Gastroesophageal sphincter (tissue), 4 donors: ENCODE measurements around the gene PCBP3. TPM values are rescaled to one million over a fixed set of nuclear protein-coding genes. Genes with fewer than 3 reads are reported as not detected.
A peak's percentile ranks its signal among the peaks of the same experiment; 100 is the strongest.
"Not testable (repeated sequence)": the region's sequence is repeated elsewhere in the genome, so short reads cannot be mapped to it uniquely, and the experiment has no call there.

Experiments
- ATAC-seq: fragments of 150-250 bp; one replicate; pipeline ENCODE4 v1.9.1; 2016; ENCODE audit warnings: mild to moderate bottlenecking, moderate library complexity
- H3K27ac ChIP-seq, 4 donors: fragments of 200-600 bp; sonication (generic) in 3 of 4; 1 replicate in 3 of 4; 2 replicates in 1 of 4; pipeline ENCODE4 v1.5.1; 2016 to 2019
- H3K27me3 ChIP-seq: fragments of 200-600 bp; sonication (generic); one replicate; pipeline ENCODE4 v1.5.1; 2019
- H3K36me3 ChIP-seq, 2 donors: fragments of 200-600 bp; sonication (generic); one replicate each; pipeline ENCODE4 v1.5.1; 2019; ENCODE audit warnings: control low read depth in 1 of 2
- H3K4me1 ChIP-seq, 3 donors: fragments of 200-600 bp; sonication (generic); 1 replicate in 2 of 3; 2 replicates in 1 of 3; pipeline ENCODE4 v1.5.1; 2016 to 2019; ENCODE audit warnings: control low read depth in 2 of 3
- H3K4me3 ChIP-seq, 2 donors: fragments of 200-600 bp; sonication (generic); one replicate each; pipeline ENCODE4 v1.5.1; 2019; ENCODE audit warnings: mild to moderate bottlenecking in 1 of 2, moderate library complexity in 1 of 2
- H3K9me3 ChIP-seq, 3 donors: fragments of 200-600 bp; sonication (generic); one replicate each; pipeline ENCODE4 v1.5.1; 2017 to 2019; ENCODE audit warnings: control low read depth in 2 of 3
- EP300 ChIP-seq: sonication (generic); formaldehyde crosslinking; IDR thresholded peaks from one replicate; pipeline ENCODE4 v1.6.1; 2017; ENCODE audit warnings: antibody characterized with exemption, mild to moderate bottlenecking
- POLR2A ChIP-seq, 2 donors: fragments of 450-650 bp; IDR thresholded peaks; one replicate each; pipeline ENCODE4 v1.6.1; 2017; ENCODE audit warnings: antibody characterized with exemption in 2 of 2, mild to moderate bottlenecking in 2 of 2, moderate library complexity in 1 of 2
- POLR2AphosphoS5 ChIP-seq: sonication (generic); formaldehyde crosslinking; IDR thresholded peaks from one replicate; pipeline ENCODE4 v1.6.1; 2017; ENCODE audit warnings: antibody characterized with exemption
- WGBS, 2 donors: methylation state at CpG; one replicate each; pipeline ENCODE4 v1.1.5; 2018; ENCODE audit warnings: low coverage in 1 of 2; 5-methylcytosine and 5-hydroxymethylcytosine counted together
- total RNA-seq, 4 donors: library from RNA; depleted of rRNA; stranded (reverse); fragments of >200 nt; gene quantifications; one replicate each; pipeline ENCODE4 v1.1.0, GENCODE V29; 2016
- TF ChIP-seq, protein P1 (sequence below), 4 experiments: fragments of 200-600 bp in 2 of 4; fragments of 450-650 bp in 2 of 4; sonication (generic) in 1 of 4; IDR thresholded peaks; one replicate each; pipeline ENCODE4 v1.5.1; 2017 to 2019; ENCODE audit warnings: antibody characterized with exemption in 4 of 4, mild to moderate bottlenecking in 2 of 4, moderate library complexity in 2 of 4

Gene PCBP3
- total RNA-seq, 4 donors from 2014 or later, result 5.1 to 14.8 (median 10.4) TPM

GRCh38 chr21:45957551-45957950 lies 314.0 kb downstream of the PCBP3 start:
- no peaks in the 10 kb centered on the region for H3K36me3 ChIP-seq
- 74 to 93% methylated on average over 2 to 3 of the region's 4 CpGs for WGBS, 2 donors
- peaks cover 0 to 61% (median 19%) of the 10 kb centered on the region in 3 donors for H3K4me1 ChIP-seq
- TF ChIP-seq EP300 (no peak), POLR2A (IDR thresholded peaks at IDR 0.05) (no peak), POLR2AphosphoS5 (no peak)
- TF ChIP-seq, protein P1, sequence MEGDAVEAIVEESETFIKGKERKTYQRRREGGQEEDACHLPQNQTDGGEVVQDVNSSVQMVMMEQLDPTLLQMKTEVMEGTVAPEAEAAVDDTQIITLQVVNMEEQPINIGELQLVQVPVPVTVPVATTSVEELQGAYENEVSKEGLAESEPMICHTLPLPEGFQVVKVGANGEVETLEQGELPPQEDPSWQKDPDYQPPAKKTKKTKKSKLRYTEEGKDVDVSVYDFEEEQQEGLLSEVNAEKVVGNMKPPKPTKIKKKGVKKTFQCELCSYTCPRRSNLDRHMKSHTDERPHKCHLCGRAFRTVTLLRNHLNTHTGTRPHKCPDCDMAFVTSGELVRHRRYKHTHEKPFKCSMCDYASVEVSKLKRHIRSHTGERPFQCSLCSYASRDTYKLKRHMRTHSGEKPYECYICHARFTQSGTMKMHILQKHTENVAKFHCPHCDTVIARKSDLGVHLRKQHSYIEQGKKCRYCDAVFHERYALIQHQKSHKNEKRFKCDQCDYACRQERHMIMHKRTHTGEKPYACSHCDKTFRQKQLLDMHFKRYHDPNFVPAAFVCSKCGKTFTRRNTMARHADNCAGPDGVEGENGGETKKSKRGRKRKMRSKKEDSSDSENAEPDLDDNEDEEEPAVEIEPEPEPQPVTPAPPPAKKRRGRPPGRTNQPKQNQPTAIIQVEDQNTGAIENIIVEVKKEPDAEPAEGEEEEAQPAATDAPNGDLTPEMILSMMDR (IDR thresholded peaks at IDR 0.05), result no peak
- H3K27ac ChIP-seq, result peak overlapping the region in 3 of 4 donors; percentile 60 to 75 (median 67)
- H3K27me3 ChIP-seq, result no peaks in the 10 kb centered on the region
- H3K4me3 ChIP-seq, result no peak overlapping the region
- H3K9me3 ChIP-seq, result no peaks in the 10 kb centered on the region
- no peak for ATAC-seq

- Histone ChIP-seq H3K4me1 (peaks cover 0 to 56% (median 19%) of the 10 kb centered on the region in 3 donors), H3K27me3 (no peaks in the 10 kb centered on the region), H3K27ac (peak overlapping the region in 3 of 4 donors; percentile 60 to 75 (median 67)), H3K4me3 (no peak overlapping the region), H3K9me3 (no peaks in the 10 kb centered on the region), H3K36me3 (no peaks in the 10 kb centered on the region)
- WGBS, 2 donors, result 25 to 58% methylated on average over 6 to 7 of the region's 7 CpGs
- TF ChIP-seq POLR2AphosphoS5 (peak; percentile 73), POLR2A (IDR thresholded peaks at IDR 0.05) (no peak)
- ATAC-seq, result peak; percentile 83
These were observed 314.6 kb downstream of the PCBP3 start for GRCh38 chr21:45957981-45958600.

DNA sequence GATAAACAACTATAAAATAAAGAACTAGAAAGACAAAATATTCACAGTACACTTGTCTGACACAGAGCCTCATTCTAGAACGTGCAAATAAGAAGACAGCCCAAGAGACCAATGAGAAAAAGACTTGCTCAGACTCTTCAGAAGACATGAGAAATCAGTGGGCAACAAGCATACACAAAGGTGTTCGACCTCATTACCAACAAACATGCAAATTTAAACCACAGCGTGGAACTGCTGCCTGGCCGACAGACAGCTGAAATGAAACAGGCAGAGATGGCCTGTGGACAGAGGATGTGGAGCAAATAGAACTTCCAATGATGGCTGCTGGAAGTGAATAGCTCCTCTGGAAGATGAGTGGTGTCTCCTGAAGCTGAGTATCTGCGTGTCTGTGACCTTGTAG lies 315.7 kb downstream of the PCBP3 start:
- ATAC-seq, result no peak
- Histone ChIP-seq H3K9me3 (peaks cover 0 to under 1% (median 0%) of the 10 kb centered on the region in 3 donors), H3K4me3 (no peak overlapping the region), H3K36me3 (no peaks in the 10 kb centered on the region), H3K27ac (peak overlapping the region in 3 of 4 donors; percentile 60 to 75 (median 67)), H3K4me1 (peaks cover 0 to 45% (median 11%) of the 10 kb centered on the region in 3 donors), H3K27me3 (no peaks in the 10 kb centered on the region)
- 69 to 85% methylated on average over 4 to 5 of the region's 5 CpGs for WGBS, 2 donors
- TF ChIP-seq, protein P1 (IDR thresholded peaks at IDR 0.05), result no peak
- no peak for TF ChIP-seq POLR2A (IDR thresholded peaks at IDR 0.05)

- Histone ChIP-seq H3K36me3 (no peaks in the 10 kb centered on the region), H3K27me3 (no peaks in the 10 kb centered on the region), H3K4me3 (no peak overlapping the region), H3K9me3 (peaks cover 0 to 8% (median 0%) of the 10 kb centered on the region in 3 donors), H3K4me1 (peaks cover 0 to 39% (median 8%) of the 10 kb centered on the region in 3 donors), H3K27ac (peak overlapping the region in 3 of 4 donors; percentile 60 to 75 (median 67))
- no peak for TF ChIP-seq POLR2AphosphoS5
- TF ChIP-seq, protein P1 (IDR thresholded peaks at IDR 0.05), result no peak
- no peak for TF ChIP-seq POLR2A (IDR thresholded peaks at IDR 0.05)
- TF ChIP-seq EP300, result no peak
- no peak for ATAC-seq
- 40 to 76% methylated on average over 1 to 3 of the region's 11 CpGs for WGBS, 2 donors
These were observed 316.4 kb downstream of the PCBP3 start for GRCh38 chr21:45959779-45960390.

DNA sequence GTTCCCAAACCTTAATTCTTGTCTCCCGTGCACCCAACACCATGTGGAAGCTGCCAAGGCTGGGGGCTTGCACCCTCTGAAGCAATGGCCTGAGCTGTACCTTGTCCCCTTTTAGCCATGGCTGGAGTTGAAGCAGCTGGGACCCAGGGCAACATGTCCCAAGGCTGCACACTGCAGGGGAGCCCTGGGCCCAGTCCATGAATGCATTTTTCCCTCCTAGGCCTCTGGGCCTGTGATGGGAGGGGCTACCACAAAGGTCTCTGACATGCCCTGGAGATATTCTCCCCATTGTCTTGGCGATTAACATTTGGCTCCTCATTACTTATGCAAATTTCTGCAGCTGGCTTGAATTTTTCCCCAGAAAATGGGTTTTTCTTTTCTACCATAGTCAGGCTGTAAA lies 317.9 kb downstream of the PCBP3 start:
- not testable (repeated sequence) for H3K4me3 ChIP-seq, H3K27me3 ChIP-seq
- WGBS, 2 donors, result 50 to 56% methylated on average over 1 of the region's 2 CpGs

More for the DNA sequence above, 317.9 kb downstream of the PCBP3 start:
- not testable (repeated sequence) for H3K27ac ChIP-seq, H3K36me3 ChIP-seq, ATAC-seq, H3K9me3 ChIP-seq
- peaks cover 0 to 32% (median 8%) of the 10 kb centered on the region in 3 donors for H3K4me1 ChIP-seq
